ENCODE data around the gene SURF2. TPM values are rescaled to one million over a fixed set of nuclear protein-coding genes. Genes with fewer than 3 reads are reported as not detected.
"Not testable (repeated sequence)": the region's sequence is repeated elsewhere in the genome, so short reads cannot be mapped to it uniquely, and the experiment has no call there.

SURF2 gene
- total RNA-seq, 4 donors from 2014 or later, result 15.3 to 42.3 (median 31.2) TPM

DNA sequence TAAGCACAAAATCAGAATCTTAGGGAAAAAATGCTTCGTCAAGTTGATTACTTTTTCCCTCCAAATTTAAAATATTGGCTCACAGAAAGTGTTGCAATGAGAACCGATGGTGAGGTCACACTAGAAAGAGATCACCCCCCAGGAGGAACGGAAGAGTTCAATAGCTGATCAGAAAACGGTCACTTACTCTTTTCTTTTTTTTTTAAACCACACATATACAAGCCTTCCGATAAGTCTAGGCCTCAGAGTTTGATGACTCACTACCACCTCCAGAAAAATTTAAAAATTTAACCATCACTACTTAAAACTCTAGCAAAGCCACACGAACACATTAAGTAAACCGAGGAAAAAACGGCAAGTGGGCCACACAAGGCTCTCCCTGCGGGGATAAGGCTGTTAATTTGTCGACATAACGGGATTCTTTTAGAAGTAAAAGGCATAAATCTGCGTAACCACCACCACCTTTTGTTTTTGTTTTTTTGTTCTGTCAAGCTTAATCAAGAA is 18.3 kb downstream of the SURF2 start:
- H3K4me1 ChIP-seq, result peaks cover 74% of the 10 kb centered on the region
- H3K4me3 ChIP-seq, result peak overlapping the region; percentile 87
- WGBS, result 11% methylated on average over 12 of the region's 12 CpGs
- no peak for DNase-seq (ENCODE audit: low spot score in 2 of 2)
- TF ChIP-seq, protein P1, sequence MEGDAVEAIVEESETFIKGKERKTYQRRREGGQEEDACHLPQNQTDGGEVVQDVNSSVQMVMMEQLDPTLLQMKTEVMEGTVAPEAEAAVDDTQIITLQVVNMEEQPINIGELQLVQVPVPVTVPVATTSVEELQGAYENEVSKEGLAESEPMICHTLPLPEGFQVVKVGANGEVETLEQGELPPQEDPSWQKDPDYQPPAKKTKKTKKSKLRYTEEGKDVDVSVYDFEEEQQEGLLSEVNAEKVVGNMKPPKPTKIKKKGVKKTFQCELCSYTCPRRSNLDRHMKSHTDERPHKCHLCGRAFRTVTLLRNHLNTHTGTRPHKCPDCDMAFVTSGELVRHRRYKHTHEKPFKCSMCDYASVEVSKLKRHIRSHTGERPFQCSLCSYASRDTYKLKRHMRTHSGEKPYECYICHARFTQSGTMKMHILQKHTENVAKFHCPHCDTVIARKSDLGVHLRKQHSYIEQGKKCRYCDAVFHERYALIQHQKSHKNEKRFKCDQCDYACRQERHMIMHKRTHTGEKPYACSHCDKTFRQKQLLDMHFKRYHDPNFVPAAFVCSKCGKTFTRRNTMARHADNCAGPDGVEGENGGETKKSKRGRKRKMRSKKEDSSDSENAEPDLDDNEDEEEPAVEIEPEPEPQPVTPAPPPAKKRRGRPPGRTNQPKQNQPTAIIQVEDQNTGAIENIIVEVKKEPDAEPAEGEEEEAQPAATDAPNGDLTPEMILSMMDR (IDR thresholded peaks at IDR 0.05), result no peak
- no peak for TF ChIP-seq POLR2AphosphoS5 (IDR thresholded peaks at IDR 0.05)
- TF ChIP-seq POLR2A (IDR thresholded peaks at IDR 0.05), result no peak
- no peak for TF ChIP-seq EP300 (IDR thresholded peaks at IDR 0.05)
- peak overlapping the region; percentile 97 for H3K27ac ChIP-seq
- H3K36me3 ChIP-seq, result peaks cover 7% of the 10 kb centered on the region
- H3K27me3 ChIP-seq, result no peaks in the 10 kb centered on the region
- H3K9me3 ChIP-seq, result no peaks in the 10 kb centered on the region

DNA sequence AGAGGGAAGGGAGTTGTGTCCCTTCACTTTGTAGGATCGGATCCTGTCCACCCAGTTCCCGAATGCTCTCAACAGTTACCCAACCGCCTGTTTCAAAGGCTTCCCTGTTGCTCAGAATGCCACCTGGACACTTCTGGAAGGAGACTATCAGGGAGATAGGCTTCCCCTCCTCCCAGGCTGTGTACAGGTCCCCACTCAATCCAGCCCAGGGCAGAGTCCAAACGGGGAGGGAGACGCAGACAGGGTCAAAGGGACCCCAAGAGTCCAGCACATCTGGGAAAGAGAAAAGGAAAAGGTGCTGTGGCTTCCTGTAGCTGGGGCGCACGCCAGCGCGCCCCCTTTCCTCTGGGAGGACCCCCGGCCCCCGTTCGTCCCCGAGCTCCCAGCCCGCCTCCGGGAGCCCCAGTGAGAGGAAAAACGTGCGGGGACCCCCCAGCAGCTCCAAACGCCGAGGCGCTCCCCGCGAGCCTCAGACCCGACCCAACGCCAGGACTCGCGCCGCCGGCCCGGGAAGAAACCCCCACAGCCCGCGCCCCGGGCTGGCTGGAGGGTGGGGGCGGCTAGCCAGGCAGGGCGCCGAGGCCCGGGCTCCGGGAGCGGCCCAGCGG is 18.9 kb downstream of the SURF2 start:
- H3K4me1 ChIP-seq, result peaks cover 70% of the 10 kb centered on the region
- H3K27ac ChIP-seq, result peak overlapping the region; percentile 97
- DNase-seq (ENCODE audit: low spot score in 2 of 2), result no peak
- peaks cover 6% of the 10 kb centered on the region for H3K36me3 ChIP-seq
- no peaks in the 10 kb centered on the region for H3K27me3 ChIP-seq
- WGBS, result 1% methylated on average over 9 of the region's 39 CpGs
- TF ChIP-seq POLR2A (IDR thresholded peaks at IDR 0.05) (no peak), EP300 (IDR thresholded peaks at IDR 0.05) (no peak), POLR2AphosphoS5 (IDR thresholded peaks at IDR 0.05) (no peak)
- TF ChIP-seq, protein P1 (IDR thresholded peaks at IDR 0.05), result no peak
- H3K9me3 ChIP-seq, result no peaks in the 10 kb centered on the region
- peak overlapping the region; percentile 87 for H3K4me3 ChIP-seq

DNA sequence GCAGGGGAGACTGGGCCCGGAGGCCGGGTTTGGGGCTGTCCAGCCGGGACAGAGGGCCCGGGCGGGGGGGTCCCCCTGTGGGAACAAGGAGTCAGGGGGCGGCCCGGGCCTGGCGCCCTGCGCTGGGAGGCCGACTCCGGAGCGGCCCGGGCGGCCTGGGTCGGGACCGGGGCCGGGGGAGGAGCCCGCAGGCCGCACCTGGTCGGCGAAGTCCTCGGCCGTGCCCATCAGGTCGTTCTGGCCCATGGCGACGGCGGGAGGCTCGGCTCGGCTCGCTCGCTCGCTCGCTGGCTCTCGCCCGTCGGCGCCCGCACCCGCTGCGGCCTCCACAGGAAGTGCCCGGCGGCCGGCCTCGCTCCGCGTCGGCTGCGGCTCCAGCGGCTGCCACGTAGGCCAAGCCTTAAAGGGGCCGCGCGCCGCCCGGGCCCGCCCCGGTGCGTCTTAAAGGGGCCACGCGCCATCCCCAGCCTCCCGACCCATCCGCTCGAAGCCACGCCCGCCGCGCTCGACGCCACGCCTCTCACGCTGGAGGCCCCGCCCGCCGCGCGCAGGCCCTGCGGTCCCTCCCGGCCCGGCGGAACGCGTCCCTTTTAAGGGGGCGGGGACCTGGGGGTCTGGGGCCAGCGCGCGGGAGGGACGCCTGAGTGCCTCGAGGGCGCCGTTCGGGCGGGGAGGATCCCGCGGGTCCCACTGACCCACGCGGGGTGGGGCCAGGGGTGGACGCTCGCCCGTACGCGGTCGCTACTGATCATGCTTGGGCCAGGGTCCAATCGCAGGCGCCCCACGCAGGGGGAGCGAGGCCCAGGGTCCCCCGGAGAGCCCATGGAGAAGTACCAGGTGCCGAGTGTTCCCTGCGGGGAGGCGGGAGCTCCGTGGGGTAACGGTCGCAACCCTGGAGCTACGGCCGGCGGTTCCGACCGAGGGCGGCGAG is 19.6 kb downstream of the SURF2 start, which contains the start of the genes STKLD1 and SURF4:
TSS of gene STKLD1 (plus strand) at position 643 of the 931 bp plus-strand sequence. CDS start at position 751, 108 bp downstream.
TSS of gene SURF4 (minus strand) at position 337 of the 931 bp plus-strand sequence. CDS start at position 246, 91 bp downstream.
- Histone ChIP-seq H3K27ac (peak within 1 kb of the TSS; percentile 97), H3K27me3 (no peaks in the 10 kb centered on the region), H3K36me3 (no peaks in the 10 kb centered on the region), H3K9me3 (no peaks in the 10 kb centered on the region), H3K4me3 (peak within 1 kb of the TSS; percentile 87), H3K4me1 (peaks cover 62% of the 10 kb centered on the region)
- peak in 2 of 3 donors; percentile 25 to 33 for TF ChIP-seq POLR2AphosphoS5 (IDR thresholded peaks at IDR 0.05)
- no peak for TF ChIP-seq EP300 (IDR thresholded peaks at IDR 0.05)
- TF ChIP-seq POLR2A (IDR thresholded peaks at IDR 0.05), result peak; percentile 49 to 90
- TF ChIP-seq, protein P1 (IDR thresholded peaks at IDR 0.05), result no peak
- 20% methylated on average over 1 of the region's 120 CpGs for WGBS
- DNase-seq (ENCODE audit: low spot score in 2 of 2), result peak; percentile 96

DNA sequence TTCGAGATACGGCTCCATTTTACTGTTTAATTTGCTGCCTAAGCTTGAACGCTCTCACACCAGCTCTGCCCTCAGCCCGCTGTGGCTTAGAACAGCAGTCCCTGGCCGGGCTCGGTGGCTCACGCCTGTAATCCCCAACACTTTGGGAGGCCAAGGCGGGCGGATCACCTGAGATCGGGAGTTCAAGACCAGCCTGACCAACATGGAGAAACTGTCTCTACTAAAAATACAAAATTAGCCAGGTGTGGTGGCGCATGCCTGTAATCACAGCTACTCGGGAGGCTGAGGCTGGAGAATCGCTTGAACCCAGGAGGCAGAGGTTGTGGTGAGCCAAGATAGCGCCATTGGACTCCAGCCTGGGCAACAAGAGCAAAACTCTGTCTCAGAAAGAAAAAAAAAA is 20.9 kb downstream of the SURF2 start:
- not testable (repeated sequence) for H3K9me3 ChIP-seq; DNase-seq (ENCODE audit: low spot score in 2 of 2); H3K36me3 ChIP-seq; H3K4me3 ChIP-seq; H3K27me3 ChIP-seq
- Histone ChIP-seq H3K4me1 (peaks cover 49% of the 10 kb centered on the region), H3K27ac (peak overlapping the region; percentile 39)
- 76% methylated on average over 14 of the region's 14 CpGs for WGBS

DNA sequence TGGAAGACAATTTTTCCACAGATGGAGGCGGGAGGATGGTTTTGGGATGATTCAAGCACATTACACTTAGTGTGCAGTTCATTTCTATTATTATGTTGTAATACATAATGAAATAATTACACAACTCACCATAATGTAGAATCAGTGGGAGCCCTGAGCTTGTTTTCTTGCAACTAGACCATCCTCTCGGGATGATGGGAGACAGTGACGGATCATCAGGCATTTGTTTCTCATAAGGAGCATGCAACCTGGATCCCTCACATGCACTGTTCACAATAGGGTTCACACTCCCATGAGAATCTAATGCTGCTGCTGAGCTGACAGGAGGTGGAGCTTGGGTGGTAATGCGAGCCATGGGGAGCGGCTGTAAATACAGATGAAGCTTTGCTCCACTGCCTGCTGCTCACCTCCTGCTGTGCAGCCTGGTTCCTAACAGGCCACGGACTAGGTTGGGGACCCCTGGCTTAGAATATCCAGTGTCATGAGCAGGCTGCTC is 21.4 kb downstream of the SURF2 start:
- TF ChIP-seq POLR2A (IDR thresholded peaks at IDR 0.05) (no peak), EP300 (IDR thresholded peaks at IDR 0.05) (no peak), POLR2AphosphoS5 (IDR thresholded peaks at IDR 0.05) (peak in 1 of 3 donors; percentile 58)
- no peaks in the 10 kb centered on the region for H3K27me3 ChIP-seq
- H3K27ac ChIP-seq, result peak overlapping the region; percentile 39
- H3K4me3 ChIP-seq, result no peak overlapping the region
- 54% methylated on average over 3 of the region's 6 CpGs for WGBS
- no peaks in the 10 kb centered on the region for H3K9me3 ChIP-seq
- peaks cover 45% of the 10 kb centered on the region for H3K4me1 ChIP-seq
- DNase-seq (ENCODE audit: low spot score in 2 of 2), result no peak
- H3K36me3 ChIP-seq, result no peaks in the 10 kb centered on the region

All from suprapubic skin (tissue), 4 donors.